ENCODE data around the gene CYTH1.

Gene CYTH1

DNA sequence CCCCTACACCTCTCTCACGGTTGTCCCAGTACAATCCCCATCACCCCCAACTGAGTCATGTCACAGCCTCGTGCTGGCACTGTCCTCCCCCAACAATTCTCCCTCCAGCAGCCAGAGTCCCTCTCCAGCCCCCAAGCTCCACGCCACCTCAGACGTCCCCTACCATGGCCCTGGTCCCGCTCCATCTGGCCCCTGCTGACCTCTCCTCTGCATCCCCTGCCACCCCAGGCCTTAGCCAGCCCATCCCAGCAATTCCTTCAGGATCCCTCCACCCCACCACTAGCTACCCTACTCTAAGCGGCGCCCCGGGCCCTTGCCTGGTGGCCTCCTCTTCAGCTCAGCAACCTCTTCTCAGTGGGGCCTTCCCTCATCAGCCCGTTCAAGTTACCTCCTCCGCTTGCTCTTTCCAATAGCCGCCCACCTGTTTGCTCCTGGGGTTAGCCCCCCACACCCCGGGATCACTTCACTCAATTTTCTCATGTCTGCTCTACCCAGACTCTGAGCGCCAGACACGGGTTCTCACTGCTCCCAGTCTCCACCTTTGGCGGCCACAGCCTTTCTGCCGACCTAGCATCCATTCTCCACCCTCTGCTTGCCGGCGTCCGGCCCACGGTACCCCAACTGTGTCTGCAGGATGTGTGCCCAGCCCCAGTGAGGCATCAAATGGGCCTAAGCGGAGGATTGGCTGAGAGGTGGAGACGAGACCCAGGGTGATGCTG, 112.7 kb downstream of the CYTH1 start:
- no peak for DNase-seq (ENCODE audit: low spot score)

DNA sequence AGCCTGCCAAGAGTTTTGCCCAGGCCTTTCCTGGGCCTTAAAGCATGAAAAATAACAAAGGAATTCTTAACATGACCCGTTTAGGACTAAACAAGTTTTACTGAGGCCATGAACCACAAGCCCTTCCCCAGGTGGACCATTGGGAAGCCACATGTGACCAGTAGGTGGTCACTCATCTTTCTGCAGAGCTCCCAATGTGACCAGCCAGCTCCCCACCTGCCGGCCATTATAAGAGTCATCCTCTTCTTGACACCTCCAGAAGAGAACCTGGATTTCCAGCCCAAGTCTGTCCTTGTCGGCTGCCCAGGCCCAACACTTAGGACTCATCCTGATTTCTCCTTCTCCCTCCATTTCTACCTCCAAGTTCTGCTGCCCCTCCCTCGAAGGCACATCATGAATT, 113.2 kb downstream of the CYTH1 start:
- DNase-seq (ENCODE audit: low spot score): no peak

DNA sequence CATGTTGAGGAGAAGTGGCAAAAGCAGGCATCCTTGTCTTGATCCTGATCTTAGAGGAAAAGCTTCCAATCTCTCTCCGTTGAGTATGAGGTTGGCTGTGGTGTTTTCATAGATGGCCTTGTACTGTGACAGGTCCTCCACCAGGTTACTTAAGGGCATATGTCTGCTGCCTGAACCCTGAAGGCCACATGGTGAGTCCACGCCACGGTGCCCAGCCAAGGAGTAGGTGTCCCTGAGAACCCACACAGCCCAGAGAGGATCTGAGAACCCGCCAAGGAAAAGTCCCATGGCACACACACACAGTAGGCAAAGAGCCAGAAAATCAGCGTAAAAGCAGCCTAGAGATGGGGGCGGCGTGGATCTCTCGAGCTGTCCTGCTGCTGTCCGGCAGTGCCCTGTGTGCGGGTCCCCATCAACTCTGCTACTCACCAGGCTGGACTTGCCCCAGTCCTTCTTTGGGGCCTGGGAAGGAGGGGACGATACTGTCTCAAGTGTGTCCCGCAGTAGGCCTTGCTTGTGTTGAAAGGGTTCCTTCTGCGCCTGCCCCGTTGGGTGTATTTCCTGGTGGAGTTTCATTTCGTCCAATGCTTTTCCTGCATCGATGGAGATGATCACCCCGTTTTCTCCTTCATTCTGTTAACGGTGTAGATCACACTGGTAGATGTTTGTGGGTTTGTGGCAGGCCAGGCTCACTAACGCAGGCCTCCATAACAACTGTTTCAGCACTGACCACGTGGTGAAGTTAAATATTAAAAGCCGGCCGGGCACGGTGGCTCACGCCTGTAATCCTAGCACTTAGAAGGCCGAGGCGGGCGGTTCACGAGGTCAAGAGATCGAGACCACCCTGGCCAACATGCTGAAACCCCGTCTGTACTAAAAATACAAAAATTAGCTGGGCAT, 114.1 kb downstream of the CYTH1 start:
- no peak for DNase-seq (ENCODE audit: low spot score)

GRCh38 chr17:78667091-78667490, 115.0 kb downstream of the CYTH1 start:
- DNase-seq (ENCODE audit: low spot score): no peak

GRCh38 chr17:78665952-78666920, 115.8 kb downstream of the CYTH1 start:
- no peak for DNase-seq (ENCODE audit: low spot score)

DNA sequence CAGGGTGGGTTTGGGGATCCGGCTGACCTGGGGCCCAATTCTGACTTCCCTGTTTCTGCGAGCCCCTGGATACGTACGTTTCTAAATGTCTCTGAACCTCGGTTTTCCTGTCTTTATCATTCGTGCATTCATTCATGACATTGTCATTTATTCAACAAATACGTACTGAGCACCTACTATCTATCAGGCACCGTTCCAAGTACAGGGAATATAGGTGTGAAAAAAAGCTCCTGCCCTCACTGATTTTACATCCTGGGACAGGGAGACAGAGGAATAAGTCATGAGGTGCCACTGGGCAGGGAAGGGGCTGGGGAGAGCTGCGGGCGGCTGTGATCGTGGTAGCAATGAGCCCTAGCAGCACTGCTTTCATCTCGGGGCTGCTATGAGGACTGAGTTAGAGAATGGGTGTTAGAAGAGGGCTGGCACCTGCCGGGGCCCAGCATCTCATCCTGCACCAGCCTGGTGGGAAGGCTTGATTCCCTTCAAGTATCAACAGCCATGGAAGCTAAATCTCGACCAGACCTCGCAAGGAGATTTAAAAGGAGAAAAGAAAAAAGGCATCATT, 116.6 kb downstream of the CYTH1 start:
- no peak for DNase-seq (ENCODE audit: low spot score)

DNA sequence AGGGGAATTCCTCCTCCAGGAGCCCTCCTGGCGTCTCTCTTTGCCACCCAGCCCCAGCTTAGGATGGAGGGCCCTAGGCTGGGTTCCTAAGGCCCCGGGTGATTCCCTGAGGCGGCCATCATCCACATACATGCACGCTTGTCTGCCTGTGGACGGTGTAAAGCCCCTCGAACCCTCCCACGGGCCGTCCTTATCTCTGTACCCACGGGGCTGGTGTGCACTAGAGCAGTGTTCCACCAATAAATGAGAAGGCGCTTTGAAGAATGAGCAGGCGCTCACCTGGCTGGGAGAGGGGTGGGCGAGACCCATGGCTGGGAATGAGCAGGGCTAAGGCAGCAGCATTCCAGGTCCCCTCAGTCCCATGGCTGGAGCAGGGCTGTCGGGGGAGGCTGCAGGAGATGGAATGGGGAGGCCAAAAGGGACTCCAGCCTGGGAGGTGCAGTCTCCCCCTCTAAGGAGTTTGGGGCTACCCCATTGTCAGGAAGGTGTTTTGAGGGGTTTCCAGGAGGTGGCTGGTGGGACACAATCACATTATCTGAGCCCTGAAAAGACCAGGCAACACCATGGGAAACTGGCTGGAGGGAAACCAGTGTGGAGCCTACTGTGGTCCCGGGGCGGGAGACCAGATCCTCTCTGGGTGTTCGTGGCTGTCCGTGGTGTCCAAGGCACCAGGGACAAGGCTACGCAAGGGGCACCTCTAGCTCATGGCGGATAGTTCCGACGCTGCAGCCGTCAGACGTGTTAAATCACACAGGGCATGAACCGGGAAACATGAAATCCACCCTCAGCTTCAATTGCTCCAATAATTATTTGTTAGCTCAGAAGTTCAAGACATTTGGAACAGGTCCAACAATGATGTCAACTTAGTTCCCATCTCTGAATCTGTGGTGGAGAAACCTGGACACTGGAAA, 117.3 kb downstream of the CYTH1 start:
- DNase-seq (ENCODE audit: low spot score): no peak

- DNase-seq (ENCODE audit: low spot score): no peak
Observed at GRCh38 chr17:78661093-78661770, 120.8 kb downstream of the CYTH1 start.

DNA sequence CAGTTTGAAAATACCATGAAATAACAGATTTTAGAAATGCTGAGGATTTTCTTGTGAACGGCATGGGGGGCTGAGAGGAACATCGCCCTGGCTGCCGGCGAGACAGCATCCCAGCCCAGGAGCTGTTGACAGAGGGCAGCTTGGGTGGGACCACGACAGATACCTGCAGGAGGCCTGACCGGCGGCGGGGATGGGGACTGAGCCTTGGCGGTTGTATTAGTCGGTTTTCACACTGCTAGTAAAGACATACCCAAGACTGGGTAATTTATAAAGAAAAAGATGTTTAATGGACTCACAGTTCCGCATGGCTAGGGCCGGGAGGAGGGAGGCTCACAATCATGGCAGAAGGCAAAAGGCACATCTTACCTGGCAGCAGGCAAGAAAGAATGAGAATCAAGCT, 122.5 kb downstream of the CYTH1 start:
- no peak for DNase-seq (ENCODE audit: low spot score)

DNA sequence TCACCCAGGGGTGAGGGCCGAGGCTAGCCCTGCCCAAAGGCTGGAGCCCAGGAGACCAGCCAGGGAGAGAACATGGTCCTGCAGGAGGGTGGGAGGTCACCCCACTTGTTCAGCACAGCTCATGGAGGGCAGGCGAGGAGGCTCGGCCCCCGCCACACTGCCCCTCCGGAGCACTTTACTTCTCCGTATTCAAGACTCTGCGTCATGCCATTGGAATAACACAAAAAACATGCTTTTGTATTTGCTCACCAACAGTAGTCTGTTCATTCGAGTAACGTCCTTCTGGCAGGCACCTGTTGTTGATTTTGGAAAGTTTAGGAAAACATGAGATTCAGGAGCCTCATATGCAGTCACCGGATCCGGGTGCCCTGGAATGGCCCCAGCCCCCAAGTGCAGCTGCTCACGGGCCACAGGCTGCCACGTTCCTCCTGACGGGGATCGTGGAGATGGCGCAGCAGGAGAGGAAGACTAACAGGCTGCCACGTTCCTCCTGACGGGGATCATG, 123.7 kb downstream of the CYTH1 start:
- no peak for DNase-seq (ENCODE audit: low spot score)

GRCh38 chr17:78655251-78655940, 126.7 kb downstream of the CYTH1 start:
- no peak for DNase-seq (ENCODE audit: low spot score)

DNA sequence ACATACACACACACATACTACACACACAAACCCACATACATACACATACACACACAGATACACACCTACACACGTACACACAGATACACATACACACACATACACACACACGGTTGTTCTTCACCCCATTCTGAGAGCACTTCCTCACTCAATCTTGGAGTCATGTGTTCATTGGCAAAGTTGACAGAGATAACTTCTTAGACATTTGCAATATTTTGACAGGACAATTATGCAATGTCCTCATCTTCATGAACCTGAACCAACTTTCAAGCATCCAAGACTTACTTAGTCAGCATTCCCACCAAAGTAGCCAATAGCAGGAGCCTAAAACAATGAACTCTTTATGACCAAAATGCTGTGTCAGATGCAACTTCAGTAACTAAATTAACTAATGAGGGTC, 127.7 kb downstream of the CYTH1 start:
- no peak for DNase-seq (ENCODE audit: low spot score)

GRCh38 chr17:78653382-78653781, 128.7 kb downstream of the CYTH1 start:
- DNase-seq (ENCODE audit: low spot score): peak; percentile 18

- no peak for DNase-seq (ENCODE audit: low spot score)
Observed at GRCh38 chr17:78652913-78653312, 129.2 kb downstream of the CYTH1 start.

GRCh38 chr17:78652024-78652423, 130.0 kb downstream of the CYTH1 start:
- no peak for DNase-seq (ENCODE audit: low spot score)

DNA sequence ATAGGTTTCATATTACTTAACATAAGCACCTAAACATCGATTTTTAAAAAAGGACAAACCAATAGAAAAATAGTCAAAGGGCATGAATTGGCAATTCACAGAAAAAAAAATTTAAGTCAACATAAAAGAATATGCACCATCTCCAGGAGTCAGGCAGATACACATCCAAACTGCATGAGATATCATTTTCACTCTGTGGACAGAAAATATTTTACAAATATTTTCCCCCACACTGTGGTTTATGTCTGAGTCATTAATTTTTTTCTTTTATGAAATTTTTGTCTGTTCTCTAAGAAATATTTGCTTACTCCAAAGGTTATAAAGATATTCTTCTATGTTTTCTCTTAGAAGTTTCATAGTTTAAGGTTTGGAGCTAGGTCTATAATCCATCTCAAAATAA, 130.5 kb downstream of the CYTH1 start:
- DNase-seq (ENCODE audit: low spot score): no peak

- DNase-seq (ENCODE audit: low spot score): no peak
Observed at GRCh38 chr17:78650093-78650715, 131.9 kb downstream of the CYTH1 start.

DNA sequence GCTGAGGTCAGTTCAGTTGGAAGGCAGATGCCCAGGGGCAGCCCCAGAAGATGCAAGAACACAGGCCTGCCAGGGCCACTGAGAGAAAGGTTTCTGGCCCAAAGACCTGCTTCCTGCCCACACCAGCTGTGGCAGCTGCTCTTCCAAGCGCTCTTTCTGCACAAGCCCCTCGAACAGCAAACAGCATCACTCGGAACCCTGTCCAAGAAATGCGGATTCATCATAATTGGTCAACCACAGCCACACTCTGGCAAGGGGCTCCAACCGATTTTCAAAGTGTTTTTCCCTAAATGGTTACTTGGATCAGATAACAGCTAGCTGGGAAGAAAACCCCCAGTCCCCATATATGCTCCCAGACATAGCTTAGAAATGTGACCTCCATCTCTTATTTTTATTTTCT, 133.8 kb downstream of the CYTH1 start:
- DNase-seq (ENCODE audit: low spot score): no peak

- no peak for DNase-seq (ENCODE audit: low spot score)
Observed at GRCh38 chr17:78647032-78647431, 135.0 kb downstream of the CYTH1 start.

All from RKO (cell line).